ENCODE results near the gene PCNX2.

DNA sequence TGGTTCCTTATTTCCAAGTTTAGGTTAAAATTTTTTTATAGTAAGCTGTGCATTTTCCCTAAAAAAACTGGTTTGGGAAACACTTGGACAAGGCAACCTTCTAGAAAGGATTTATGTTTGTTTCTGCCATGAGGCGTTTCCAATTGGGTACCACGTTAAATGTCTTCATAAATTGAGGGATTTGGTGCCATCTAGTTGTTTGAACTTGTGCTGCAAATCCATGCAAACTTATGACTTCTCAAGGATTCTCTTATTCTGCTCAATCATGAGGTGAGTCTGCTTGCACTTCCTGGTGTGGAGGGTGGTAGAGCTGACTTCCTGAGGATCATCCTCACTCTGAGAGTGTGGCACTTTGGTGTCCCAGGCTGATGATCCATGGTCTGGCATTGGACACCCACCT is 123.3 kb downstream of the PCNX2 start:
- TF ChIP-seq, protein P1, sequence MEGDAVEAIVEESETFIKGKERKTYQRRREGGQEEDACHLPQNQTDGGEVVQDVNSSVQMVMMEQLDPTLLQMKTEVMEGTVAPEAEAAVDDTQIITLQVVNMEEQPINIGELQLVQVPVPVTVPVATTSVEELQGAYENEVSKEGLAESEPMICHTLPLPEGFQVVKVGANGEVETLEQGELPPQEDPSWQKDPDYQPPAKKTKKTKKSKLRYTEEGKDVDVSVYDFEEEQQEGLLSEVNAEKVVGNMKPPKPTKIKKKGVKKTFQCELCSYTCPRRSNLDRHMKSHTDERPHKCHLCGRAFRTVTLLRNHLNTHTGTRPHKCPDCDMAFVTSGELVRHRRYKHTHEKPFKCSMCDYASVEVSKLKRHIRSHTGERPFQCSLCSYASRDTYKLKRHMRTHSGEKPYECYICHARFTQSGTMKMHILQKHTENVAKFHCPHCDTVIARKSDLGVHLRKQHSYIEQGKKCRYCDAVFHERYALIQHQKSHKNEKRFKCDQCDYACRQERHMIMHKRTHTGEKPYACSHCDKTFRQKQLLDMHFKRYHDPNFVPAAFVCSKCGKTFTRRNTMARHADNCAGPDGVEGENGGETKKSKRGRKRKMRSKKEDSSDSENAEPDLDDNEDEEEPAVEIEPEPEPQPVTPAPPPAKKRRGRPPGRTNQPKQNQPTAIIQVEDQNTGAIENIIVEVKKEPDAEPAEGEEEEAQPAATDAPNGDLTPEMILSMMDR (IDR thresholded peaks at IDR 0.05), result peak in 2 of 6 experiments; percentile 15 to 48
- no peak for TF ChIP-seq POLR2A (IDR thresholded peaks at IDR 0.05)

Measured in esophagus squamous epithelium (tissue), 4 donors.